IMR-90 (cell line): Measurements from ENCODE around the gene SDC3. TPM values are rescaled to one million over a fixed set of nuclear protein-coding genes. Genes with fewer than 3 reads are reported as not detected.

ENCODE experiments used
- ATAC-seq: fragments of 200-7000 bp; cut with Tn5 transposase; 2 replicates; pipeline ENCODE4 v1.9.1; 2020; ENCODE audit warnings: low read depth, mild to moderate bottlenecking, moderate library complexity
- BruUV-seq: library from RNA; stranded (reverse); fragments of 400-500 nt; replicated peaks from 2 replicates; lab custom pipeline; 2021; lab: Mats Ljungman, UMichigan
- CTCF ChIA-PET: fragments of 300-600 bp; formaldehyde crosslinking; extraction: SDS; loops from one replicate; lab custom pipeline; 2021; ENCODE audit warnings: antibody characterized with exemption; lab: Yijun Ruan, JAX
- POLR2A ChIA-PET: fragments of 300-600 bp; sonication (Branson Sonifier 250); formaldehyde crosslinking; loops from one replicate; lab custom pipeline; 2022; ENCODE audit warnings: antibody characterized with exemption; ENCODE audit not compliant: unreplicated experiment; lab: Charles Lee
- DNase-seq: peaks from one replicate; pipeline ENCODE4 v3.0.0; 2013
- H2AFZ ChIP-seq: replicated peaks from 2 replicates; pipeline ENCODE3; 2013; ENCODE audit warnings: low read length, mild to moderate bottlenecking; ENCODE audit not compliant: poor library complexity
- H2AK5ac ChIP-seq: 2 replicates; pipeline ENCODE4 v1.6.1; 2013; ENCODE audit warnings: low read depth, low read length, inconsistent platforms
- H2AK9ac ChIP-seq: replicated peaks from 2 replicates; pipeline ENCODE3; 2013; ENCODE audit warnings: mild to moderate bottlenecking, low read depth, low read length, moderate library complexity; ENCODE audit not compliant: poor library complexity
- H2BK120ac ChIP-seq: 2 replicates; pipeline ENCODE4 v1.6.1; 2013; ENCODE audit warnings: low read depth, low read length, inconsistent platforms
- H2BK15ac ChIP-seq: 3 replicates; pipeline ENCODE4 v1.6.1; 2013; ENCODE audit warnings: low read depth, low read length, inconsistent platforms
- H2BK20ac ChIP-seq: 2 replicates; pipeline ENCODE4 v1.6.1; 2013; ENCODE audit warnings: low read depth, mild to moderate bottlenecking, inconsistent platforms, low read length, moderate library complexity
- H2BK5ac ChIP-seq: 2 replicates; pipeline ENCODE4 v1.6.1; 2013; ENCODE audit warnings: mild to moderate bottlenecking, low read depth, low read length, inconsistent platforms; ENCODE audit not compliant: poor library complexity, severe bottlenecking
- H3K14ac ChIP-seq: replicated peaks from 2 replicates; pipeline ENCODE4 v1.6.1; 2013; ENCODE audit warnings: low read depth, low read length, inconsistent platforms
- H3K18ac ChIP-seq: 2 replicates; pipeline ENCODE4 v1.6.1; 2013; ENCODE audit warnings: low read depth, low read length, control low read depth
- H3K23ac ChIP-seq: 2 replicates; pipeline ENCODE4 v1.6.1; 2013; ENCODE audit warnings: low read depth, low read length, inconsistent platforms
- H3K27ac ChIP-seq: 2 replicates; pipeline ENCODE4 v1.5.1; 2013; ENCODE audit warnings: mild to moderate bottlenecking, control low read depth, low read length; ENCODE audit not compliant: insufficient read depth
- H3K27me3 ChIP-seq: 2 replicates; pipeline ENCODE4 v1.6.1; 2013; ENCODE audit warnings: low read length; ENCODE audit not compliant: control insufficient read depth, insufficient read depth
- H3K36me3 ChIP-seq: 2 replicates; pipeline ENCODE4 v1.6.1; 2013; ENCODE audit warnings: low read length, mixed read lengths; ENCODE audit not compliant: control insufficient read depth, insufficient read depth
- H3K4ac ChIP-seq: 2 replicates; pipeline ENCODE4 v1.6.1; 2013; ENCODE audit warnings: low read depth, low read length, inconsistent platforms
- H3K4me1 ChIP-seq: 2 replicates; pipeline ENCODE4 v1.6.1; 2013; ENCODE audit warnings: low read length, mixed read lengths; ENCODE audit not compliant: control insufficient read depth, insufficient read depth
- H3K4me2 ChIP-seq: 2 replicates; pipeline ENCODE4 v1.6.1; 2013; ENCODE audit warnings: low read depth, mild to moderate bottlenecking, control low read depth, low read length, moderate library complexity
- H3K4me3 ChIP-seq: 2 replicates; pipeline ENCODE4 v1.5.1; 2013; ENCODE audit warnings: low read depth, mild to moderate bottlenecking, control low read depth, low read length, moderate library complexity; ENCODE audit not compliant: insufficient read depth
- H3K56ac ChIP-seq: 2 replicates; pipeline ENCODE4 v1.6.1; 2013; ENCODE audit warnings: low read length, inconsistent platforms; ENCODE audit not compliant: insufficient read depth; ENCODE audit errors: extremely low read depth
- H3K79me1 ChIP-seq, 2 experiments: 2 replicates each; pipeline ENCODE4 v1.6.1; 2013; ENCODE audit warnings: low read length in 2 of 2, inconsistent platforms in 1 of 2, low read depth in 1 of 2
- H3K9ac ChIP-seq: 2 replicates; pipeline ENCODE4 v1.6.1; 2013; ENCODE audit warnings: low read depth, low read length, control low read depth
- H3K9me1 ChIP-seq: 2 replicates; pipeline ENCODE4 v1.6.1; 2013; ENCODE audit warnings: low read length, inconsistent platforms; ENCODE audit not compliant: insufficient read depth
- H3K9me3 ChIP-seq: 2 replicates; pipeline ENCODE4 v1.6.1; 2013; ENCODE audit warnings: low read length; ENCODE audit not compliant: control insufficient read depth, insufficient read depth
- H4K20me1 ChIP-seq: 2 replicates; pipeline ENCODE4 v1.6.1; 2013; ENCODE audit warnings: low read length, inconsistent platforms; ENCODE audit not compliant: insufficient read depth
- H4K5ac ChIP-seq: 2 replicates; pipeline ENCODE4 v1.6.1; 2013; ENCODE audit warnings: mild to moderate bottlenecking, low read depth, low read length, control low read depth
- H4K8ac ChIP-seq, 2 experiments: 2 replicates each; pipeline ENCODE4 v1.6.1; 2013; ENCODE audit warnings: low read depth in 2 of 2, low read length in 2 of 2, control low read depth in 1 of 2, inconsistent platforms in 1 of 2
- H4K91ac ChIP-seq: 2 replicates; pipeline ENCODE4 v1.6.1; 2013; ENCODE audit warnings: low read depth, low read length, inconsistent platforms; ENCODE audit not compliant: insufficient read depth
- CHD1 ChIP-seq: IDR thresholded peaks from 2 replicates; pipeline ENCODE4 v1.6.1; 2012; ENCODE audit warnings: low read depth, low read length, improper control_type of control experiment
- CTCF ChIP-seq: conservative IDR thresholded peaks from 2 replicates; pipeline ENCODE4 v1.5.1; 2012; ENCODE audit warnings: mild to moderate bottlenecking, low read depth, low read length, improper control_type of control experiment
- MAFK ChIP-seq: IDR thresholded peaks from 2 replicates; pipeline ENCODE4 v1.6.1; 2012; ENCODE audit warnings: low read depth, low read length, improper control_type of control experiment
- MAZ ChIP-seq: IDR thresholded peaks from 2 replicates; pipeline ENCODE4 v1.6.1; 2012; ENCODE audit warnings: low read depth, mild to moderate bottlenecking, low read length, improper control_type of control experiment, moderate library complexity, borderline replicate concordance
- MXI1 ChIP-seq: IDR thresholded peaks from 2 replicates; pipeline ENCODE4 v1.6.1; 2012; ENCODE audit warnings: low read depth, mild to moderate bottlenecking, low read length, moderate library complexity, borderline replicate concordance
- NFE2L2 ChIP-seq: fragments of 150-350 bp; IDR thresholded peaks from 2 replicates; pipeline ENCODE4 v1.6.1; 2016; ENCODE audit warnings: low read depth, mild to moderate bottlenecking, low read length
- RAD21 ChIP-seq: IDR thresholded peaks from 2 replicates; pipeline ENCODE4 v1.6.1; 2012; ENCODE audit warnings: low read length, improper control_type of control experiment
- RCOR1 ChIP-seq: IDR thresholded peaks from 2 replicates; pipeline ENCODE4 v1.6.1; 2012; ENCODE audit warnings: mild to moderate bottlenecking, low read length, improper control_type of control experiment; ENCODE audit not compliant: insufficient replicate concordance
- RFX5 ChIP-seq: IDR thresholded peaks from 2 replicates; pipeline ENCODE4 v1.8.0; 2012; ENCODE audit warnings: low read depth, mild to moderate bottlenecking, low read length, moderate library complexity
- SMC3 ChIP-seq: fragments of 150-350 bp; IDR thresholded peaks from 2 replicates; pipeline ENCODE4 v1.6.1; 2016; ENCODE audit warnings: low read depth, mild to moderate bottlenecking, antibody characterized with exemption, low read length, moderate library complexity
- WGBS, 2 experiments: methylation state at CpG; one replicate each; pipeline versions ENCODE4 v1.1.5 to v1.1.7; 2013; ENCODE audit warnings: missing lambda C conversion rate in 2 of 2; ENCODE audit not compliant: insufficient read length in 1 of 2; ENCODE audit errors: extremely low coverage in 2 of 2; 5-methylcytosine and 5-hydroxymethylcytosine counted together
- dilution Hi-C: fragments of 300-500 bp; cut with HindIII; formaldehyde crosslinking; loops from one replicate; pipeline ENCODE4 v1.14.3; 2018; ENCODE audit warnings: low sequenced_read_pairs; ENCODE audit not compliant: unreplicated experiment
- in situ Hi-C: fragments of 300-500 bp; cut with MboI; formaldehyde crosslinking; loops from 3 replicates; pipeline ENCODE4 v1.14.3; 2019; ENCODE audit warnings: low sequenced_read_pairs, inconsistent platforms, mixed read lengths
- intact Hi-C: fragments of 100-400 bp; cut with micrococcal nuclease; formaldehyde crosslinking; loops from 2 replicates; pipeline ENCODE4 v1.10.0; 2022
- polyA plus RNA-seq, 3 experiments: library from polyadenylated mRNA; depleted of rRNA; stranded (reverse); fragments of >200 nt; gene quantifications; 2 replicates each; pipeline ENCODE4 v1.2.3, GENCODE V29; 2012; ENCODE audit warnings: low replicate concordance in 1 of 3
- total RNA-seq: library from RNA; depleted of rRNA; stranded (reverse); fragments of >200 nt; gene quantifications from 2 replicates; pipeline ENCODE4 v1.2.3, GENCODE V29; 2012
- TF ChIP-seq, protein P1 (sequence below): fragments of 150-350 bp; IDR thresholded peaks from 2 replicates; pipeline ENCODE4 v1.6.1; 2016; ENCODE audit warnings: low read depth, mild to moderate bottlenecking, low read length, moderate library complexity, borderline replicate concordance

SDC3 gene
- total and polyA plus RNA-seq, 2 of the 4 experiments (the other 2 are of a cell fraction): 13.1 to 71.5 TPM

- H2BK20ac ChIP-seq: no peak overlapping the region
- H3K4me2 ChIP-seq: no peak overlapping the region
- H3K9ac ChIP-seq: no peak overlapping the region
- no peak overlapping the region for H3K14ac ChIP-seq
- no peak overlapping the region for H2AFZ ChIP-seq
- peaks cover 28% of the 10 kb centered on the region for H3K9me1 ChIP-seq
- H3K9me3 ChIP-seq: no peaks in the 10 kb centered on the region
- no peak overlapping the region for H3K18ac ChIP-seq
- no peak overlapping the region for H2BK15ac ChIP-seq
- DNase-seq (no peak), ATAC-seq (no peak; the same call in 1 of the 2 replicates)
- dilution Hi-C loops (loop anchor here (25.0 kb wide), 1 partner anchor 89 kb away; no protein-coding TSS in a partner anchor), in situ Hi-C loops (no loop called here), intact Hi-C loops (no loop called here)
- WGBS, 2 experiments: 100% methylated on average over 1 of the region's 3 CpGs; no CpG with 5 or more reads in 1 of the 2 experiments
- H4K91ac ChIP-seq: no peak overlapping the region; the same call in 1 of the 2 replicates
- H2BK5ac ChIP-seq: no peak overlapping the region
- H3K4me3 ChIP-seq: no peak overlapping the region
- no TSS peak for BruUV-seq
- TF ChIP-seq NFE2L2: no peak
- TF ChIP-seq MXI1: no peak
- TF ChIP-seq, protein P1, sequence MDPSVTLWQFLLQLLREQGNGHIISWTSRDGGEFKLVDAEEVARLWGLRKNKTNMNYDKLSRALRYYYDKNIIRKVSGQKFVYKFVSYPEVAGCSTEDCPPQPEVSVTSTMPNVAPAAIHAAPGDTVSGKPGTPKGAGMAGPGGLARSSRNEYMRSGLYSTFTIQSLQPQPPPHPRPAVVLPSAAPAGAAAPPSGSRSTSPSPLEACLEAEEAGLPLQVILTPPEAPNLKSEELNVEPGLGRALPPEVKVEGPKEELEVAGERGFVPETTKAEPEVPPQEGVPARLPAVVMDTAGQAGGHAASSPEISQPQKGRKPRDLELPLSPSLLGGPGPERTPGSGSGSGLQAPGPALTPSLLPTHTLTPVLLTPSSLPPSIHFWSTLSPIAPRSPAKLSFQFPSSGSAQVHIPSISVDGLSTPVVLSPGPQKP: no peak
- TF ChIP-seq MAFK: no peak
- no peak for TF ChIP-seq CTCF
- TF ChIP-seq RAD21: no peak
- no peak for TF ChIP-seq RCOR1
- TF ChIP-seq CHD1: no peak
- no peak for TF ChIP-seq MAZ
- TF ChIP-seq SMC3: no peak
- no peak for TF ChIP-seq RFX5
- no peak overlapping the region for H4K5ac ChIP-seq
- H3K4me1 ChIP-seq: peaks cover 33% of the 10 kb centered on the region
- H4K20me1 ChIP-seq: peaks cover 87% of the 10 kb centered on the region
- H3K36me3 ChIP-seq: 0 out of 2 replicates have a peak, but pooled peaks cover 2% of the 10 kb centered on the region
- H3K4ac ChIP-seq: no peak overlapping the region
- H3K23ac ChIP-seq: no peak overlapping the region
- no peak overlapping the region for H2BK120ac ChIP-seq
- CTCF ChIA-PET: no interaction called here
- H2AK9ac ChIP-seq: no peak overlapping the region
- H3K56ac ChIP-seq: no peak overlapping the region
- peak overlapping the region in 1 of 2 experiments; percentile 23; a peak in 1 of 4 replicates for H4K8ac ChIP-seq
- H3K27ac ChIP-seq: no peak overlapping the region
- no peak overlapping the region for H2AK5ac ChIP-seq
- POLR2A ChIA-PET: no interaction called here
- H3K79me1 ChIP-seq: peaks cover 57 to 93% of the 10 kb centered on the region in 2 experiments
- no peaks in the 10 kb centered on the region for H3K27me3 ChIP-seq
These were observed 7.5 kb downstream of the SDC3 start for GRCh38 chr1:30900931-30901560.
